Cardiac muscle cell (in vitro differentiated cells and primary cell): ENCODE data around the gene ARHGEF10L. TPM values are rescaled to one million over a fixed set of nuclear protein-coding genes. Genes with fewer than 3 reads are reported as not detected.

Experiments used
- DNase-seq, 2 donors: peaks; one replicate each; pipeline versions ENCODE4 v3.0.0 to v3.0.0-alpha.2; 2010 to 2017; ENCODE audit warnings: low read depth in 1 of 2, low spot score in 1 of 2
- H3K27ac ChIP-seq: fragments of 200-600 bp; sonication (generic); 2 replicates; pipeline ENCODE4 v1.5.1; 2016
- H3K27me3 ChIP-seq: fragments of 200-600 bp; sonication (generic); 2 replicates; pipeline ENCODE4 v1.6.0; 2016; ENCODE audit warnings: control low read depth
- H3K36me3 ChIP-seq: fragments of 200-600 bp; sonication (generic); 2 replicates; pipeline ENCODE4 v1.5.1; 2016; ENCODE audit warnings: control low read depth
- H3K4me1 ChIP-seq: fragments of 200-600 bp; sonication (generic); 2 replicates; pipeline ENCODE4 v1.8.1; 2017; ENCODE audit warnings: low read depth, mild to moderate bottlenecking, mixed run types
- H3K4me3 ChIP-seq: fragments of 200-600 bp; sonication (generic); 2 replicates; pipeline ENCODE4 v1.5.1; 2016; ENCODE audit warnings: mild to moderate bottlenecking
- H3K9me3 ChIP-seq: fragments of 200-600 bp; sonication (generic); 2 replicates; pipeline ENCODE4 v1.5.1; 2017; ENCODE audit warnings: low read depth, mild to moderate bottlenecking, control low read depth
- CTCF ChIP-seq: IDR thresholded peaks from 2 replicates; pipeline ENCODE4 v1.5.1; 2012; ENCODE audit warnings: low read depth, mild to moderate bottlenecking, low read length
- polyA plus RNA-seq: library from polyadenylated mRNA; unstranded; fragments of >200 nt; fragmentation: Nextera tagmentation; extraction: Ambion mirVana; gene quantifications from 2 replicates; pipeline ENCODE4 v1.2.1, GENCODE V29; 2016
- total RNA-seq: library from RNA; depleted of rRNA; stranded (reverse); fragments of >200 nt; gene quantifications from 2 replicates; pipeline ENCODE4 v1.2.3, GENCODE V29; 2016

Gene ARHGEF10L
- total and polyA plus RNA-seq, 2 experiments from 2014 or later, result 32.3 to 55.4 TPM

DNA sequence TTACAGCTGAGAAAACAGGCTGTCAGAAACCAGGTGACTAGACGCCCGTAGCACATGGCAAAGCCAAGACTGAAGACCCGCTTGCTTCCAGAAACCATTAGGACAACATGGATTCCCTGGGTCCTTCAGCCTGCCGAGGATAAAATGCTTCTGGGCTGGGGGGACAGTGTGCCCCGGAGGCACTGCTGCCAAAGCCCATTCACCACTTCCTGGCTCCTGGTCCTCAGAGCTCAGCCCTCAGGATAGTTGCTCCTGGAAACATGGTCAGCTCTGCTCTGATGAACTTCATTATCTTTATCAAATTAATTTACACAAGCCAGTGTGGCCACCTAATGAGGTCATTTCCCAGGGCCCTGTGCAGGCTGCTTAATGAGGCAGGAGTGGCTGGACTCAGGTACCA is 174.5 kb downstream of the ARHGEF10L start:
- no peak for TF ChIP-seq CTCF
- H3K27ac ChIP-seq, result no peak overlapping the region
- H3K27me3 ChIP-seq, result no peaks in the 10 kb centered on the region
- H3K36me3 ChIP-seq, result no peaks in the 10 kb centered on the region
- DNase-seq, result no peak
- H3K9me3 ChIP-seq, result no peaks in the 10 kb centered on the region
- no peak overlapping the region for H3K4me3 ChIP-seq
- H3K4me1 ChIP-seq, result peaks cover 5% of the 10 kb centered on the region

- H3K27me3 ChIP-seq, result no peaks in the 10 kb centered on the region
- H3K9me3 ChIP-seq, result no peaks in the 10 kb centered on the region
- no peak for DNase-seq
- no peaks in the 10 kb centered on the region for H3K36me3 ChIP-seq
- no peak overlapping the region for H3K27ac ChIP-seq
- TF ChIP-seq CTCF, result no peak
- H3K4me1 ChIP-seq, result no peaks in the 10 kb centered on the region
- H3K4me3 ChIP-seq, result no peak overlapping the region
Observed at GRCh38 chr1:17717594-17718535, 178.4 kb downstream of the ARHGEF10L start.

DNA sequence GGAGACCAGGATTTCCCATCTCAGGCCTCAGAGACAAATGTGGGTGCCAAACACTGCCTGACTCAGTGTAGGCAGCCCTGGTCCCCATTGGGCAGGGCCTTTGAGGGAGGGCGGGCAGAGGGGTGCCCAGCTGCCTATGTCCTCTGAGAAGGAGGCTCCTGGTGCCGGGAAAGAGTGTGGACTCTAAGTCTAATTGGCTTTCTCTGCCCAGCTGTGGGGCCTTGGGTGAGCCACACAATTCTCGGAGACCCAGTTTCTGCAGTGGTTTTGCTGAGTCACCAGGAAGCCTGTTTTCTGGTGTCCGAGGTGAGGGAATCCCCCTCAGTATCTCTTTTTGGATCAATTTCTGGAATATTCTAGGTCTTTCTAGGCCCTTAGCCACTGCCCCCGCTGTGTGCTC is 180.4 kb downstream of the ARHGEF10L start:
- Histone ChIP-seq H3K4me3 (no peak overlapping the region), H3K9me3 (no peaks in the 10 kb centered on the region), H3K27ac (no peak overlapping the region), H3K36me3 (no peaks in the 10 kb centered on the region), H3K4me1 (no peaks in the 10 kb centered on the region), H3K27me3 (no peaks in the 10 kb centered on the region)
- DNase-seq, result peak in 1 of 2 donors; percentile 46
- no peak for TF ChIP-seq CTCF

DNA sequence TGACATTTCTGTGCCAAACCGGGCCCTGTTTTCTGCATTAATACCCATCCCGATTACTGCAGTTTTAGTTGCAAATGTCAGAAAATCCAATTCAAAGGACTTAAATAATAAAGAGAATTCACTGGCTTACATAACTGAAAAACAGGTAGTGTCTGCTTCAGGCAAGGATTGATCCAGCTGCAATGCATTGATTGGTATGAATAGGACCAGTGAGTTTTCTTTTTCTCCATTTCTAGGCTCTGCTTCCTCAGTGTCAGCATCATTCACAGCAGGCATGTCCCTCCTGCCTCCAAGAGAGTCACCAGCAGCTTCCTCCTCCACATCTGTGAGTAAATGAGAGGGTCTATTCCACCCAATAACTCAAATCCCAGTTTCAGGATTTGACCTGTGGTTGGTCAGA is 181.9 kb downstream of the ARHGEF10L start:
- H3K36me3 ChIP-seq, result no peaks in the 10 kb centered on the region
- no peaks in the 10 kb centered on the region for H3K27me3 ChIP-seq
- no peak overlapping the region for H3K27ac ChIP-seq
- no peaks in the 10 kb centered on the region for H3K4me1 ChIP-seq
- no peak for TF ChIP-seq CTCF
- H3K9me3 ChIP-seq, result no peaks in the 10 kb centered on the region
- no peak overlapping the region for H3K4me3 ChIP-seq
- no peak for DNase-seq

- no peak for DNase-seq
Observed at GRCh38 chr1:17723684-17724083, 184.2 kb downstream of the ARHGEF10L start.

More at GRCh38 chr1:17723684-17724083, 184.2 kb downstream of the ARHGEF10L start:
- Histone ChIP-seq H3K27ac (no peak overlapping the region), H3K4me3 (no peak overlapping the region), H3K27me3 (no peaks in the 10 kb centered on the region), H3K36me3 (no peaks in the 10 kb centered on the region), H3K4me1 (no peaks in the 10 kb centered on the region), H3K9me3 (no peaks in the 10 kb centered on the region)
- peak; percentile 12 for TF ChIP-seq CTCF
